GM19239 (cell line): ENCODE measurements around the gene NFE2L1.
"Not testable (repeated sequence)": the region's sequence is repeated elsewhere in the genome, so short reads cannot be mapped to it uniquely, and the experiment has no call there.

Source experiments
- DNase-seq: peaks from one replicate; pipeline ENCODE4 v3.0.0; 2011; ENCODE audit warnings: low spot score; ENCODE audit not compliant: insufficient read length
- FAIRE-seq: peaks from 2 replicates; lab custom pipeline; 2011; peaks lifted over from hg19 to GRCh38; lab: Jason Lieb, UNC

Gene NFE2L1

GRCh38 chr17:48023400-48024148 lies 24.6 kb upstream of the NFE2L1 start:
- FAIRE-seq (no peak), DNase-seq (no peak)

- no peak for DNase-seq
- FAIRE-seq = no peak
These were observed 23.8 kb upstream of the NFE2L1 start for GRCh38 chr17:48024149-48025039.

- FAIRE-seq (peak; percentile 88), DNase-seq (peak; percentile 85)
These were observed 22.9 kb upstream of the NFE2L1 start for GRCh38 chr17:48025040-48025903.

- FAIRE-seq = no peak
These were observed 22.2 kb upstream of the NFE2L1 start for GRCh38 chr17:48025904-48026501.

GRCh38 chr17:48026502-48027321 lies 21.4 kb upstream of the NFE2L1 start:
- DNase-seq = peak; percentile 74
- peak; percentile 26 for FAIRE-seq

More at GRCh38 chr17:48025904-48026501, 22.2 kb upstream of the NFE2L1 start:
- no peak for DNase-seq

GRCh38 chr17:48027322-48027981 lies 20.7 kb upstream of the NFE2L1 start:
- FAIRE-seq (no peak), DNase-seq (no peak)

GRCh38 chr17:48028736-48029135 lies 19.4 kb upstream of the NFE2L1 start:
- FAIRE-seq = no peak
- DNase-seq = no peak

GRCh38 chr17:48030531-48030930 lies 17.6 kb upstream of the NFE2L1 start:
- no peak for FAIRE-seq
- DNase-seq = no peak

- FAIRE-seq (no peak), DNase-seq (no peak)
These were observed 16.2 kb upstream of the NFE2L1 start for GRCh38 chr17:48031966-48032365.

GRCh38 chr17:48034734-48035133 lies 13.4 kb upstream of the NFE2L1 start:
- not testable (repeated sequence) for DNase-seq, FAIRE-seq

- no peak for FAIRE-seq
- DNase-seq = no peak
These were observed 11.5 kb upstream of the NFE2L1 start for GRCh38 chr17:48036693-48037035.

- DNase-seq = peak; percentile 53
- FAIRE-seq = peak; percentile 90
These were observed 10.9 kb upstream of the NFE2L1 start, which contains the start of gene COPZ2 for GRCh38 chr17:48037036-48037837. Gene COPZ2 (minus strand): TSS chr17:48037797. CDS start chr17:48037777, 20 bp downstream.

GRCh38 chr17:48037838-48038323 lies 10.3 kb upstream of the NFE2L1 start:
- DNase-seq (no peak), FAIRE-seq (no peak)

- DNase-seq = no peak
- no peak for FAIRE-seq
These were observed 9.5 kb upstream of the NFE2L1 start for GRCh38 chr17:48038687-48039086.

- DNase-seq (no peak), FAIRE-seq (no peak)
These were observed 5.0 kb upstream of the NFE2L1 start for GRCh38 chr17:48043176-48043575.

- FAIRE-seq (no peak), DNase-seq (no peak)
These were observed 3.3 kb upstream of the NFE2L1 start for GRCh38 chr17:48044851-48045250.

- no peak for FAIRE-seq
- DNase-seq = no peak
These were observed 2.7 kb upstream of the NFE2L1 start for GRCh38 chr17:48045316-48046001.
